GM12873 (cell line): ENCODE data around the gene SEZ6L2.

Experiments used
- CTCF ChIP-seq: IDR thresholded peaks from 2 replicates; pipeline ENCODE4 v1.5.1; 2012; ENCODE audit warnings: low read depth, mild to moderate bottlenecking, moderate library complexity, low read length, control low read depth; ENCODE audit not compliant: insufficient read depth; ENCODE audit errors: missing control alignments

Gene SEZ6L2

DNA sequence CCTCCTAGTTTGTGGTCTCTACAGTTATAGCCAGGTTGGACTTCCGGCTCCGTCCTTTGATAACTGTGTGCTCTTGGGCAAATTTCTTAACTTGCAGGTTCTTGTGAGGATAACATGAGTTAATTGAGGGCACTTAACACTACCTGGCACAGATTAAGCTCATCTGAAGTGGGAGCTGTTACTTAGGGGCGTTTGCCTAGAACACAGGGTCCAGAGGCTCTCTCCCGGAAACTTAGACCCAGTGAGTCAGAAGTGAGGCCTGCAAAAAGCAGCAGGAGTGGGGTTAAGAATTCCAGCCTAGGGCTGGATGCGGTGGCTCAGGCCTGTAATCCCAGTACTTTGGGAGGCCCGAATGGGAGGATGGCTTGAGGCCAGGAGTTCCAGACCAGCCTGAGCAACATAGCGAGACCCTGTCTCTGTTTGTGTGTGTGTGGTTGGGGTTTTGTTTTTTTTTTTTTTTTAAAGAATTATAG lies 77.7 kb downstream of the SEZ6L2 start:
- no peak for TF ChIP-seq CTCF
